ENCODE measurements around the gene RHOT2.

The RHOT2 gene

GRCh38 chr16:662597-662996 lies 5.3 kb upstream of the RHOT2 start:
- H3K9ac ChIP-seq (ENCODE audit: low read length), result no peak overlapping the region
- no peak overlapping the region for H2AFZ ChIP-seq (ENCODE audit: low read depth, low read length)
- H3K9me3 ChIP-seq (ENCODE audit: control insufficient read depth, low read length), result no peaks in the 10 kb centered on the region
- H3K23ac ChIP-seq (ENCODE audit: low read length in 2 of 2), result no peak overlapping the region
- no peak for DNase-seq
- H3K18ac ChIP-seq (ENCODE audit: low read depth in 1 of 2, low read length in 2 of 2), result no peak overlapping the region
- no peak overlapping the region for H2BK15ac ChIP-seq (ENCODE audit: low read depth, poor library complexity, severe bottlenecking)
- no peaks in the 10 kb centered on the region for H3K27me3 ChIP-seq (ENCODE audit: control insufficient read depth in 1 of 2, insufficient read depth in 1 of 2, low read length in 2 of 2)
- no peak overlapping the region for H3K4me2 ChIP-seq (ENCODE audit: low read length, poor library complexity, severe bottlenecking)
- H2BK12ac ChIP-seq (ENCODE audit: low read length in 2 of 2), result no peak overlapping the region
- WGBS, result 95% methylated on average over 21 of the region's 21 CpGs
- H3K36me3 ChIP-seq (ENCODE audit: control insufficient read depth in 1 of 2, insufficient read depth in 2 of 2, low read depth in 1 of 2, low read length in 2 of 2), result peaks cover 3 to 52% of the 10 kb centered on the region in 2 experiments
- H4K8ac ChIP-seq (ENCODE audit: low read length), result no peak overlapping the region
- peaks cover 21% of the 10 kb centered on the region for H3K4me1 ChIP-seq (ENCODE audit: control insufficient read depth, insufficient read depth, low read depth, low read length)
- no peak overlapping the region for H3K27ac ChIP-seq (ENCODE audit: low read length, poor library complexity, severe bottlenecking)
- H3K14ac ChIP-seq (ENCODE audit: low read length in 2 of 2), result no peak overlapping the region
- no peak overlapping the region for H2AK5ac ChIP-seq (ENCODE audit: low read length, severe bottlenecking)
- no peak overlapping the region for H2BK5ac ChIP-seq (ENCODE audit: low read depth, low read length, poor library complexity, severe bottlenecking)
- H3K4me3 ChIP-seq (ENCODE audit: insufficient read depth in 1 of 2, low read depth in 1 of 2, low read length in 2 of 2), result no peak overlapping the region
- no peak overlapping the region for H4K91ac ChIP-seq (ENCODE audit: low read length)
- no peak overlapping the region for H2BK120ac ChIP-seq (ENCODE audit: low read depth, low read length)
- H3K4ac ChIP-seq (ENCODE audit: low read depth in 1 of 2, low read length in 2 of 2), result no peak overlapping the region
- H3K79me1 ChIP-seq (replicated peaks; ENCODE audit: low read length, poor library complexity, severe bottlenecking), result no peaks in the 10 kb centered on the region

DNA sequence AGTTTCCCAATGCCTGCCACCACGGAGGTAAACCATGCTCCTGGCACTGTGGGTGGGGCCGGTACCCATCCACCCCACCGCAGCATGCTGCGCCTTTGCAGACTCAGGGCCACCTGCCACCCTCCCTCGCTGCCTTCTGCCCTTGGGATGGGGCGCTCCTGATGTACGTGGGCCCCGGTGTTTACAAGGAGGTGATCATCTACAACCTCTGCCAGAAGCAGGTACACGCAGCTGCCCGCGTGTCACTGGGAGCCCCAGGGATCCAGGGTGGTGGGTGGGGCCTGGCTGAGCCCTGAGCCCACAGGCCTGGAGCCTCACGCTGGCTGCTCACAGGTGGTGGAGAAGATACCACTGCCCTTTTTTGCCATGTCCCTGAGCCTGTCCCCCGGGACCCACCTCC lies 1.4 kb upstream of the RHOT2 start:
- Histone ChIP-seq H2BK120ac (ENCODE audit: low read depth, low read length) (no peak overlapping the region), H2BK15ac (ENCODE audit: low read depth, poor library complexity, severe bottlenecking) (no peak overlapping the region), H2BK12ac (ENCODE audit: low read length in 2 of 2) (no peak overlapping the region), H2AK5ac (ENCODE audit: low read length, severe bottlenecking) (no peak overlapping the region), H3K4me3 (ENCODE audit: insufficient read depth in 1 of 2, low read depth in 1 of 2, low read length in 2 of 2) (no peak overlapping the region), H3K4me2 (ENCODE audit: low read length, poor library complexity, severe bottlenecking) (no peak overlapping the region), H3K9me3 (ENCODE audit: control insufficient read depth, low read length) (no peaks in the 10 kb centered on the region), H3K27me3 (ENCODE audit: control insufficient read depth in 1 of 2, insufficient read depth in 1 of 2, low read length in 2 of 2) (no peaks in the 10 kb centered on the region), H3K4ac (ENCODE audit: low read depth in 1 of 2, low read length in 2 of 2) (no peak overlapping the region), H3K27ac (ENCODE audit: low read length, poor library complexity, severe bottlenecking) (no peak overlapping the region), H3K18ac (ENCODE audit: low read depth in 1 of 2, low read length in 2 of 2) (no peak overlapping the region), H4K8ac (ENCODE audit: low read length) (no peak overlapping the region), H2BK5ac (ENCODE audit: low read depth, low read length, poor library complexity, severe bottlenecking) (no peak overlapping the region), H3K9ac (ENCODE audit: low read length) (peak overlapping the region; percentile 67), H4K91ac (ENCODE audit: low read length) (no peak overlapping the region), H3K4me1 (ENCODE audit: control insufficient read depth, insufficient read depth, low read depth, low read length) (peaks cover 16% of the 10 kb centered on the region), H2AFZ (ENCODE audit: low read depth, low read length) (no peak overlapping the region), H3K23ac (ENCODE audit: low read length in 2 of 2) (no peak overlapping the region), H3K36me3 (ENCODE audit: control insufficient read depth in 1 of 2, insufficient read depth in 2 of 2, low read depth in 1 of 2, low read length in 2 of 2) (peaks cover 25 to 54% of the 10 kb centered on the region in 2 experiments), H3K14ac (ENCODE audit: low read length in 2 of 2) (no peak overlapping the region), H3K79me1 (replicated peaks; ENCODE audit: low read length, poor library complexity, severe bottlenecking) (peaks cover 18% of the 10 kb centered on the region)
- no peak for DNase-seq
- 91% methylated on average over 13 of the region's 13 CpGs for WGBS

DNA sequence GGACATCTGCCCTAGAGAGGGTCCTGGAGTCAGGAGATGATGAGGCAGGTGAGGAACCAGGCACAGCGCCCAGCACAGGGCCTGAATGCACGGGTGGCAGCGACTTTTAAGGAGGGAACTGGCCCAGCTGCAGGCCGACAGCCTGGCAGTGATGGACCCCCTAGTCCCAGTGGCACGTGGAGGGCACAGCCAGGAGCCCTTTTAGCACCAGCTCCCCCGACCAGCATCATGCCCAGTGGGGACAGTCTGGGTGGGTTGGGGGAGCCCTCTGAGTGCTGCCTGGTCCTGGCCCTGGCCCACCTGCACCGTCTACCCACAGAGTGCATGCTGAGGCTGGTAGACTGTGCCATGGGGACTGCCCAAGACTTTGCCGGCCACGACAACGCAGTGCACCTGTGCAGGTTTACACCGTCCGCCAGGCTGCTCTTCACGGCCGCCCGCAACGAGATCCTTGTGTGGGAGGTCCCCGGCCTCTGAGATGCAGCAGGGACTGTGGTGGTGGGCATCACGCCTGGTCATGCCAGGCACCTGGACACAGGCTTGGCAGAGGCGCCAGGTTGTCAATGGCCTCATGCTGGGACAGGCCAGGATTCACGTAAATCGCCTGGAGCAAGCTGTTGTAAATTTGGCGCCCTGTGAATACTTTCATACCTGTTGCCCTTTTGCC lies 686 bp upstream of the RHOT2 start:
- H3K36me3 ChIP-seq (ENCODE audit: control insufficient read depth in 1 of 2, insufficient read depth in 2 of 2, low read depth in 1 of 2, low read length in 2 of 2), result peaks cover 30 to 54% of the 10 kb centered on the region in 2 experiments
- H3K23ac ChIP-seq (ENCODE audit: low read length in 2 of 2), result no peak overlapping the region
- peak overlapping the region; percentile 67 for H3K9ac ChIP-seq (ENCODE audit: low read length)
- no peak overlapping the region for H2BK5ac ChIP-seq (ENCODE audit: low read depth, low read length, poor library complexity, severe bottlenecking)
- no peak overlapping the region for H2BK15ac ChIP-seq (ENCODE audit: low read depth, poor library complexity, severe bottlenecking)
- peak overlapping the region in 1 of 2 experiments; percentile 86 for H3K4me3 ChIP-seq (ENCODE audit: insufficient read depth in 1 of 2, low read depth in 1 of 2, low read length in 2 of 2)
- peak overlapping the region; percentile 5 to 58 for H3K18ac ChIP-seq (ENCODE audit: low read depth in 1 of 2, low read length in 2 of 2)
- H2AK5ac ChIP-seq (ENCODE audit: low read length, severe bottlenecking), result peak overlapping the region; percentile 18
- no peak overlapping the region for H3K27ac ChIP-seq (ENCODE audit: low read length, poor library complexity, severe bottlenecking)
- H3K27me3 ChIP-seq (ENCODE audit: control insufficient read depth in 1 of 2, insufficient read depth in 1 of 2, low read length in 2 of 2), result no peaks in the 10 kb centered on the region
- peak overlapping the region; percentile 100 for H4K8ac ChIP-seq (ENCODE audit: low read length)
- WGBS, result 86% methylated on average over 21 of the region's 22 CpGs
- peak overlapping the region; percentile 29 to 90 for H3K4ac ChIP-seq (ENCODE audit: low read depth in 1 of 2, low read length in 2 of 2)
- H4K91ac ChIP-seq (ENCODE audit: low read length), result peak overlapping the region; percentile 95
- peak overlapping the region in 1 of 2 experiments; percentile 42 for H2BK12ac ChIP-seq (ENCODE audit: low read length in 2 of 2)
- DNase-seq, result no peak
- H2AFZ ChIP-seq (ENCODE audit: low read depth, low read length), result no peak overlapping the region
- H3K9me3 ChIP-seq (ENCODE audit: control insufficient read depth, low read length), result no peaks in the 10 kb centered on the region
- no peak overlapping the region for H3K14ac ChIP-seq (ENCODE audit: low read length in 2 of 2)
- H3K4me2 ChIP-seq (ENCODE audit: low read length, poor library complexity, severe bottlenecking), result no peak overlapping the region
- H3K4me1 ChIP-seq (ENCODE audit: control insufficient read depth, insufficient read depth, low read depth, low read length), result peaks cover 16% of the 10 kb centered on the region
- H3K79me1 ChIP-seq (replicated peaks; ENCODE audit: low read length, poor library complexity, severe bottlenecking), result peaks cover 20% of the 10 kb centered on the region
- no peak overlapping the region for H2BK120ac ChIP-seq (ENCODE audit: low read depth, low read length)

- Histone ChIP-seq H4K8ac (ENCODE audit: low read length) (peak overlapping the region; percentile 27), H4K91ac (ENCODE audit: low read length) (peak overlapping the region; percentile 88), H2BK12ac (ENCODE audit: low read length in 2 of 2) (peak overlapping the region in 1 of 2 experiments; percentile 31), H3K36me3 (ENCODE audit: control insufficient read depth in 1 of 2, insufficient read depth in 2 of 2, low read depth in 1 of 2, low read length in 2 of 2) (peaks cover 43 to 59% of the 10 kb centered on the region in 2 experiments), H3K14ac (ENCODE audit: low read length in 2 of 2) (peak overlapping the region; percentile 78 to 89), H3K4me3 (ENCODE audit: insufficient read depth in 1 of 2, low read depth in 1 of 2, low read length in 2 of 2) (peak overlapping the region; percentile 86 to 98), H3K23ac (ENCODE audit: low read length in 2 of 2) (peak overlapping the region in 1 of 2 experiments; percentile 89), H2BK15ac (ENCODE audit: low read depth, poor library complexity, severe bottlenecking) (peak overlapping the region; percentile 54), H3K79me1 (replicated peaks; ENCODE audit: low read length, poor library complexity, severe bottlenecking) (peaks cover 23% of the 10 kb centered on the region), H3K18ac (ENCODE audit: low read depth in 1 of 2, low read length in 2 of 2) (peak overlapping the region; percentile 84 to 94), H2BK120ac (ENCODE audit: low read depth, low read length) (peak overlapping the region; percentile 62), H3K4me1 (ENCODE audit: control insufficient read depth, insufficient read depth, low read depth, low read length) (peaks cover 22% of the 10 kb centered on the region), H2AK5ac (ENCODE audit: low read length, severe bottlenecking) (no peak overlapping the region), H3K27ac (ENCODE audit: low read length, poor library complexity, severe bottlenecking) (no peak overlapping the region), H2BK5ac (ENCODE audit: low read depth, low read length, poor library complexity, severe bottlenecking) (no peak overlapping the region), H3K9ac (ENCODE audit: low read length) (peak overlapping the region; percentile 91), H3K27me3 (ENCODE audit: control insufficient read depth in 1 of 2, insufficient read depth in 1 of 2, low read length in 2 of 2) (no peaks in the 10 kb centered on the region), H2AFZ (ENCODE audit: low read depth, low read length) (peak overlapping the region; percentile 18), H3K4ac (ENCODE audit: low read depth in 1 of 2, low read length in 2 of 2) (peak overlapping the region; percentile 80 to 97), H3K4me2 (ENCODE audit: low read length, poor library complexity, severe bottlenecking) (peak overlapping the region; percentile 84), H3K9me3 (ENCODE audit: control insufficient read depth, low read length) (no peaks in the 10 kb centered on the region)
- DNase-seq, result no peak
- 13% methylated on average over 50 of the region's 50 CpGs for WGBS
Measured at GRCh38 chr16:668519-669171, 713 bp downstream of the RHOT2 start.

All from mesenchymal stem cell (in vitro differentiated cells and primary cell).